Ureter (tissue), 1 donor: Measurements from ENCODE around the gene KIF5A. TPM values are rescaled to one million over a fixed set of nuclear protein-coding genes. Genes with fewer than 3 reads are reported as not detected.
A peak's percentile ranks its signal among the peaks of the same experiment; 100 is the strongest.

ENCODE experiments used
- DNase-seq: peaks from one replicate; pipeline ENCODE4 v3.0.0-alpha.2; 2020; ENCODE audit warnings: low spot score
- total RNA-seq: library from RNA; stranded (reverse); gene quantifications from one replicate; pipeline ENCODE4 v1.2.4, GENCODE V29; 2023
- donor health status: DM: yes; HTN: yes; CAD: no.

Gene KIF5A
- total RNA-seq, 1 donor from 2014 or later, result 0.99 TPM

GRCh38 chr12:57520053-57520818 lies 29.6 kb upstream of the KIF5A start, which contains the start of gene DDIT3:
Gene DDIT3, minus strand, starts transcription at chr12:57520514. Its CDS starts 3,108 bp downstream, at chr12:57517406.
- DNase-seq, result peak; percentile 100

GRCh38 chr12:57521525-57522010 lies 28.3 kb upstream of the KIF5A start:
- DNase-seq, result peak; percentile 62

GRCh38 chr12:57522011-57522886 lies 27.6 kb upstream of the KIF5A start, which contains the start of gene MBD6:
Gene MBD6, plus strand, starts transcription at chr12:57522824. Its CDS starts 1,480 bp downstream, at chr12:57524304.
- DNase-seq, result peak; percentile 96

GRCh38 chr12:57522887-57523705 lies 26.7 kb upstream of the KIF5A start:
- DNase-seq, result peak; percentile 80

- DNase-seq, result no peak
Observed at GRCh38 chr12:57523706-57524614, 25.9 kb upstream of the KIF5A start.

GRCh38 chr12:57524814-57525614 lies 24.8 kb upstream of the KIF5A start:
- peak; percentile 50 for DNase-seq

GRCh38 chr12:57525615-57526383 lies 24.0 kb upstream of the KIF5A start:
- DNase-seq, result no peak

GRCh38 chr12:57526477-57527126 lies 23.2 kb upstream of the KIF5A start:
- DNase-seq, result no peak

GRCh38 chr12:57527184-57527583 lies 22.7 kb upstream of the KIF5A start:
- DNase-seq, result no peak

- no peak for DNase-seq
Observed at GRCh38 chr12:57528176-57528575, 21.7 kb upstream of the KIF5A start.

- no peak for DNase-seq
Observed at GRCh38 chr12:57528831-57529555, 20.9 kb upstream of the KIF5A start.

- DNase-seq, result no peak
Observed at GRCh38 chr12:57529831-57530230, 20.0 kb upstream of the KIF5A start.

- no peak for DNase-seq
Observed at GRCh38 chr12:57530396-57531142, 19.3 kb upstream of the KIF5A start.

- DNase-seq, result no peak
Observed at GRCh38 chr12:57531836-57532235, 18.0 kb upstream of the KIF5A start.

- DNase-seq, result no peak
Observed at GRCh38 chr12:57533108-57533507, 16.7 kb upstream of the KIF5A start.

GRCh38 chr12:57534250-57534649 lies 15.6 kb upstream of the KIF5A start:
- no peak for DNase-seq

GRCh38 chr12:57534991-57535543 lies 14.8 kb upstream of the KIF5A start:
- DNase-seq, result no peak
